IMR-90 (cell line): Measurements from ENCODE around the gene PGLYRP2. TPM values are rescaled to one million over a fixed set of nuclear protein-coding genes. Genes with fewer than 3 reads are reported as not detected.

Source experiments
- ATAC-seq: fragments of 200-7000 bp; cut with Tn5 transposase; 2 replicates; pipeline ENCODE4 v1.9.1; 2020; ENCODE audit warnings: low read depth, mild to moderate bottlenecking, moderate library complexity
- BruUV-seq: library from RNA; stranded (reverse); fragments of 400-500 nt; replicated peaks from 2 replicates; lab custom pipeline; 2021; lab: Mats Ljungman, UMichigan
- CTCF ChIA-PET: fragments of 300-600 bp; formaldehyde crosslinking; extraction: SDS; loops from one replicate; lab custom pipeline; 2021; ENCODE audit warnings: antibody characterized with exemption; lab: Yijun Ruan, JAX
- POLR2A ChIA-PET: fragments of 300-600 bp; sonication (Branson Sonifier 250); formaldehyde crosslinking; loops from one replicate; lab custom pipeline; 2022; ENCODE audit warnings: antibody characterized with exemption; ENCODE audit not compliant: unreplicated experiment; lab: Charles Lee
- DNase-seq: peaks from one replicate; pipeline ENCODE4 v3.0.0; 2013
- H2AFZ ChIP-seq: replicated peaks from 2 replicates; pipeline ENCODE3; 2013; ENCODE audit warnings: low read length, mild to moderate bottlenecking; ENCODE audit not compliant: poor library complexity
- H2AK5ac ChIP-seq: 2 replicates; pipeline ENCODE4 v1.6.1; 2013; ENCODE audit warnings: low read depth, low read length, inconsistent platforms
- H2AK9ac ChIP-seq: replicated peaks from 2 replicates; pipeline ENCODE3; 2013; ENCODE audit warnings: mild to moderate bottlenecking, low read depth, low read length, moderate library complexity; ENCODE audit not compliant: poor library complexity
- H2BK120ac ChIP-seq: 2 replicates; pipeline ENCODE4 v1.6.1; 2013; ENCODE audit warnings: low read depth, low read length, inconsistent platforms
- H2BK15ac ChIP-seq: 3 replicates; pipeline ENCODE4 v1.6.1; 2013; ENCODE audit warnings: low read depth, low read length, inconsistent platforms
- H2BK20ac ChIP-seq: 2 replicates; pipeline ENCODE4 v1.6.1; 2013; ENCODE audit warnings: low read depth, mild to moderate bottlenecking, inconsistent platforms, low read length, moderate library complexity
- H2BK5ac ChIP-seq: 2 replicates; pipeline ENCODE4 v1.6.1; 2013; ENCODE audit warnings: mild to moderate bottlenecking, low read depth, low read length, inconsistent platforms; ENCODE audit not compliant: poor library complexity, severe bottlenecking
- H3K14ac ChIP-seq: replicated peaks from 2 replicates; pipeline ENCODE4 v1.6.1; 2013; ENCODE audit warnings: low read depth, low read length, inconsistent platforms
- H3K18ac ChIP-seq: 2 replicates; pipeline ENCODE4 v1.6.1; 2013; ENCODE audit warnings: low read depth, low read length, control low read depth
- H3K23ac ChIP-seq: 2 replicates; pipeline ENCODE4 v1.6.1; 2013; ENCODE audit warnings: low read depth, low read length, inconsistent platforms
- H3K27ac ChIP-seq: 2 replicates; pipeline ENCODE4 v1.5.1; 2013; ENCODE audit warnings: mild to moderate bottlenecking, control low read depth, low read length; ENCODE audit not compliant: insufficient read depth
- H3K27me3 ChIP-seq: 2 replicates; pipeline ENCODE4 v1.6.1; 2013; ENCODE audit warnings: low read length; ENCODE audit not compliant: control insufficient read depth, insufficient read depth
- H3K36me3 ChIP-seq: 2 replicates; pipeline ENCODE4 v1.6.1; 2013; ENCODE audit warnings: low read length, mixed read lengths; ENCODE audit not compliant: control insufficient read depth, insufficient read depth
- H3K4ac ChIP-seq: 2 replicates; pipeline ENCODE4 v1.6.1; 2013; ENCODE audit warnings: low read depth, low read length, inconsistent platforms
- H3K4me1 ChIP-seq: 2 replicates; pipeline ENCODE4 v1.6.1; 2013; ENCODE audit warnings: low read length, mixed read lengths; ENCODE audit not compliant: control insufficient read depth, insufficient read depth
- H3K4me2 ChIP-seq: 2 replicates; pipeline ENCODE4 v1.6.1; 2013; ENCODE audit warnings: low read depth, mild to moderate bottlenecking, control low read depth, low read length, moderate library complexity
- H3K4me3 ChIP-seq: 2 replicates; pipeline ENCODE4 v1.5.1; 2013; ENCODE audit warnings: low read depth, mild to moderate bottlenecking, control low read depth, low read length, moderate library complexity; ENCODE audit not compliant: insufficient read depth
- H3K56ac ChIP-seq: 2 replicates; pipeline ENCODE4 v1.6.1; 2013; ENCODE audit warnings: low read length, inconsistent platforms; ENCODE audit not compliant: insufficient read depth; ENCODE audit errors: extremely low read depth
- H3K79me1 ChIP-seq, 2 experiments: 2 replicates each; pipeline ENCODE4 v1.6.1; 2013; ENCODE audit warnings: low read length in 2 of 2, inconsistent platforms in 1 of 2, low read depth in 1 of 2
- H3K9ac ChIP-seq: 2 replicates; pipeline ENCODE4 v1.6.1; 2013; ENCODE audit warnings: low read depth, low read length, control low read depth
- H3K9me1 ChIP-seq: 2 replicates; pipeline ENCODE4 v1.6.1; 2013; ENCODE audit warnings: low read length, inconsistent platforms; ENCODE audit not compliant: insufficient read depth
- H3K9me3 ChIP-seq: 2 replicates; pipeline ENCODE4 v1.6.1; 2013; ENCODE audit warnings: low read length; ENCODE audit not compliant: control insufficient read depth, insufficient read depth
- H4K20me1 ChIP-seq: 2 replicates; pipeline ENCODE4 v1.6.1; 2013; ENCODE audit warnings: low read length, inconsistent platforms; ENCODE audit not compliant: insufficient read depth
- H4K5ac ChIP-seq: 2 replicates; pipeline ENCODE4 v1.6.1; 2013; ENCODE audit warnings: mild to moderate bottlenecking, low read depth, low read length, control low read depth
- H4K8ac ChIP-seq, 2 experiments: 2 replicates each; pipeline ENCODE4 v1.6.1; 2013; ENCODE audit warnings: low read depth in 2 of 2, low read length in 2 of 2, control low read depth in 1 of 2, inconsistent platforms in 1 of 2
- H4K91ac ChIP-seq: 2 replicates; pipeline ENCODE4 v1.6.1; 2013; ENCODE audit warnings: low read depth, low read length, inconsistent platforms; ENCODE audit not compliant: insufficient read depth
- BHLHE40 ChIP-seq: fragments of 150-350 bp; IDR thresholded peaks from 2 replicates; pipeline ENCODE4 v1.6.1; 2016; ENCODE audit warnings: mild to moderate bottlenecking, low read depth, low read length
- CEBPB ChIP-seq: IDR thresholded peaks from 2 replicates; pipeline ENCODE4 v1.6.1; 2012; ENCODE audit warnings: low read depth, low read length, improper control_type of control experiment
- CTCF ChIP-seq: conservative IDR thresholded peaks from 2 replicates; pipeline ENCODE4 v1.5.1; 2012; ENCODE audit warnings: mild to moderate bottlenecking, low read depth, low read length, improper control_type of control experiment
- MAFK ChIP-seq: IDR thresholded peaks from 2 replicates; pipeline ENCODE4 v1.6.1; 2012; ENCODE audit warnings: low read depth, low read length, improper control_type of control experiment
- MAZ ChIP-seq: IDR thresholded peaks from 2 replicates; pipeline ENCODE4 v1.6.1; 2012; ENCODE audit warnings: low read depth, mild to moderate bottlenecking, low read length, improper control_type of control experiment, moderate library complexity, borderline replicate concordance
- MXI1 ChIP-seq: IDR thresholded peaks from 2 replicates; pipeline ENCODE4 v1.6.1; 2012; ENCODE audit warnings: low read depth, mild to moderate bottlenecking, low read length, moderate library complexity, borderline replicate concordance
- RAD21 ChIP-seq: IDR thresholded peaks from 2 replicates; pipeline ENCODE4 v1.6.1; 2012; ENCODE audit warnings: low read length, improper control_type of control experiment
- RFX5 ChIP-seq: IDR thresholded peaks from 2 replicates; pipeline ENCODE4 v1.8.0; 2012; ENCODE audit warnings: low read depth, mild to moderate bottlenecking, low read length, moderate library complexity
- SMC3 ChIP-seq: fragments of 150-350 bp; IDR thresholded peaks from 2 replicates; pipeline ENCODE4 v1.6.1; 2016; ENCODE audit warnings: low read depth, mild to moderate bottlenecking, antibody characterized with exemption, low read length, moderate library complexity
- USF2 ChIP-seq: fragments of 150-350 bp; IDR thresholded peaks from 2 replicates; pipeline ENCODE4 v1.6.1; 2017; ENCODE audit warnings: mild to moderate bottlenecking, antibody characterized with exemption, low read length, low read depth
- WGBS, 2 experiments: methylation state at CpG; one replicate each; pipeline versions ENCODE4 v1.1.5 to v1.1.7; 2013; ENCODE audit warnings: missing lambda C conversion rate in 2 of 2; ENCODE audit not compliant: insufficient read length in 1 of 2; ENCODE audit errors: extremely low coverage in 2 of 2; 5-methylcytosine and 5-hydroxymethylcytosine counted together
- dilution Hi-C: fragments of 300-500 bp; cut with HindIII; formaldehyde crosslinking; loops from one replicate; pipeline ENCODE4 v1.14.3; 2018; ENCODE audit warnings: low sequenced_read_pairs; ENCODE audit not compliant: unreplicated experiment
- in situ Hi-C: fragments of 300-500 bp; cut with MboI; formaldehyde crosslinking; loops from 3 replicates; pipeline ENCODE4 v1.14.3; 2019; ENCODE audit warnings: low sequenced_read_pairs, inconsistent platforms, mixed read lengths
- intact Hi-C: fragments of 100-400 bp; cut with micrococcal nuclease; formaldehyde crosslinking; loops from 2 replicates; pipeline ENCODE4 v1.10.0; 2022
- polyA plus RNA-seq, 3 experiments: library from polyadenylated mRNA; depleted of rRNA; stranded (reverse); fragments of >200 nt; gene quantifications; 2 replicates each; pipeline ENCODE4 v1.2.3, GENCODE V29; 2012; ENCODE audit warnings: low replicate concordance in 1 of 3
- total RNA-seq: library from RNA; depleted of rRNA; stranded (reverse); fragments of >200 nt; gene quantifications from 2 replicates; pipeline ENCODE4 v1.2.3, GENCODE V29; 2012

PGLYRP2 gene
- total and polyA plus RNA-seq, 2 of the 4 experiments (the other 2 are of a cell fraction), result not detected

- TF ChIP-seq CTCF (no peak), CEBPB (no peak)
Measured at GRCh38 chr19:15428956-15429824, 50.1 kb downstream of the PGLYRP2 start (continued).

GRCh38 chr19:15427991-15428471, 51.3 kb downstream of the PGLYRP2 start:
- Histone ChIP-seq H3K9ac (no peak overlapping the region), H3K4me3 (no peak overlapping the region), H2BK15ac (no peak overlapping the region), H3K14ac (no peak overlapping the region), H2AK5ac (no peak overlapping the region), H2BK5ac (no peak overlapping the region), H2AFZ (no peak overlapping the region), H4K8ac (no peak overlapping the region), H3K4me2 (no peak overlapping the region), H2BK20ac (no peak overlapping the region), H2AK9ac (no peak overlapping the region), H3K27ac (no peak overlapping the region), H4K20me1 (peaks cover 48% of the 10 kb centered on the region), H3K9me1 (peaks cover 7% of the 10 kb centered on the region; the same call in 1 of the 2 replicates), H3K9me3 (peaks cover 5% of the 10 kb centered on the region; the same call in 1 of the 2 replicates), H3K27me3 (no peaks in the 10 kb centered on the region), H3K4me1 (peaks cover 15% of the 10 kb centered on the region), H3K18ac (no peak overlapping the region), H3K36me3 (peaks cover 57% of the 10 kb centered on the region), H4K91ac (no peak overlapping the region), H3K23ac (no peak overlapping the region), H3K79me1 (peaks cover 15 to 67% of the 10 kb centered on the region in 2 experiments), H4K5ac (no peak overlapping the region), H2BK120ac (no peak overlapping the region), H3K56ac (no peak overlapping the region), H3K4ac (no peak overlapping the region)
- POLR2A ChIA-PET, result no interaction called here
- dilution Hi-C loops (no loop called here), in situ Hi-C loops (loop anchor here (25.0 kb wide), 1 partner anchor 866 kb away; the partner anchor contains the start of gene NDUFB7), intact Hi-C loops (no loop called here)
- WGBS, 2 experiments, result 84% methylated on average over 5 of the region's 35 CpGs; no CpG with 5 or more reads in 1 of the 2 experiments
- DNase-seq, result no peak
- no peak for ATAC-seq
- no TSS peak for BruUV-seq
- CTCF ChIA-PET, result no interaction called here
- TF ChIP-seq RFX5, result no peak
- no peak for TF ChIP-seq MXI1
- no peak for TF ChIP-seq MAFK
- TF ChIP-seq CTCF, result no peak
- TF ChIP-seq BHLHE40, result no peak
- TF ChIP-seq USF2, result no peak
- TF ChIP-seq SMC3, result no peak
- no peak for TF ChIP-seq RAD21
- no peak for TF ChIP-seq MAZ
